Effector memory CD4-positive, alpha-beta T cell (primary cell): ENCODE data around the gene WDR45B.
"Not testable (repeated sequence)": the region's sequence is repeated elsewhere in the genome, so short reads cannot be mapped to it uniquely, and the experiment has no call there.

Experiments
- DNase-seq, 3 donors: peaks; one replicate each; pipeline ENCODE4 v3.0.0-alpha.2; 2020
- H3K27ac ChIP-seq: 2 replicates; pipeline ENCODE4 v1.7.0; 2013; ENCODE audit warnings: mild to moderate bottlenecking, low read length, moderate library complexity; ENCODE audit not compliant: insufficient read depth, poor library complexity, severe bottlenecking
- H3K27me3 ChIP-seq: replicated peaks from 2 replicates; pipeline ENCODE4 v1.7.0; 2013; ENCODE audit warnings: mild to moderate bottlenecking, low read length; ENCODE audit not compliant: insufficient read depth, control insufficient read depth, poor library complexity, severe bottlenecking
- H3K36me3 ChIP-seq: 2 replicates; pipeline ENCODE4 v1.7.0; 2013; ENCODE audit warnings: mild to moderate bottlenecking, low read length, moderate library complexity; ENCODE audit not compliant: control insufficient read depth, insufficient read depth
- H3K4me1 ChIP-seq: 2 replicates; pipeline ENCODE4 v1.7.0; 2013; ENCODE audit warnings: low read length, mild to moderate bottlenecking; ENCODE audit not compliant: control insufficient read depth, insufficient read depth, poor library complexity, severe bottlenecking
- H3K4me3 ChIP-seq: 2 replicates; pipeline ENCODE4 v1.7.0; 2013; ENCODE audit warnings: low read length, low read depth, mild to moderate bottlenecking; ENCODE audit not compliant: insufficient read depth, poor library complexity, severe bottlenecking
- H3K9me3 ChIP-seq: 2 replicates; pipeline ENCODE4 v1.7.0; 2013; ENCODE audit warnings: mild to moderate bottlenecking, low read length, moderate library complexity; ENCODE audit not compliant: control insufficient read depth

The WDR45B gene

DNA sequence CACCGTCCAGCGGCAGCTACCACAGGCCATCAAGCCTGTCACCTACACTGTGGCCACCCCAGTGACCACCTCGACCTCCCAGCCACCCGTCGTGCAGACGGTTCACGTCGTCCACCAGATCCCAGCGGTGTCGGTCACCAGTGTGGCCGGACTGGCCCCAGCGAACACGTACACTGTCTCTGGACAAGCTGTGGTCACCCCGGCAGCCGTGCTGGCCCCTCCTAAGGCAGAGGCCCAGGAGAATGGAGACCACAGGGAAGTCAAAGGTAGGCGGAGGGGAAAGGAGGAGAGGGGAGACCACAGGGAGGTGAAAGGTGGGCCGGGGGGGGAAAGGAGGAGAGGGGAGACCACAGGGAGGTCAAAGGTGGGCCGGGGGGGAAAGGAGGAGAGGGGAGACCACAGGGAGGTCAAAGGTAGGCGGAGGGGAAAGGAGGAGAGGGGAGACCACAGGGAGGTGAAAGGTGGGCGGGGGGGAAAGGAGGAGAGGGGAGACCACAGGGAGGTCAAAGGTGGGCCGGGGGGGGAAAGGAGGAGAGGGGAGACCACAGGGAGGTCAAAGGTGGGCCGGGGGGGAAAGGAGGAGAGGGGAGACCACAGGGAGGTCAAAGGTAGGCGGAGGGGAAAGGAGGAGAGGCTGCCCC is 62.2 kb downstream of the WDR45B start:
- H3K27me3 ChIP-seq, H3K9me3 ChIP-seq, H3K4me3 ChIP-seq, H3K27ac ChIP-seq, DNase-seq, H3K4me1 ChIP-seq: not testable (repeated sequence)
- peaks cover 25% of the 10 kb centered on the region for H3K36me3 ChIP-seq

DNA sequence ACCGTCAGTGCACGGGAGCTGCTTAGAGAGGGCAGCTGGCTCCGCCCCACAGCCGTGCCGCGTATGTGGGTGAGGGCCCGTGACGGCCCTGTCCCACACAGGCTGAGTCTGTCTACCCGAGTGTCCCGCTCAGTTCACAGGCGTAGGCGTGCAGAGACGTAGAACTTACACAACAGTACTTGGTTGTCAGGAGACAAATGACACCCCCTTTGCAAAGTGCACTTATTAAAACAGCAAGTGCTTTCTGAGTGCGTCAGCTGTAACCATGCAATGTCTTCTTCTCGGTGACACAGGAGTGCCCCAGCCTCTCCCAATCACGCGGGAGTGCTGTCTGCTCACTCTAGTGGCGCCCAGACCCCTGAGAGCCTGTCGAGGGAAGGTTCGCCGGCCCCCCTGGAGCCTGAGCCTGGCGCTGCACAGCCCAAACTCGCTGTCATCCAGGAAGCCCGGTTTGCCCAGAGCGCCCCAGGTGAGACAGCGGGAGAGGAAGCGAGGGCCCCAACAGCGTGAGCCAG is 64.5 kb downstream of the WDR45B start:
- Histone ChIP-seq H3K4me1 (no peaks in the 10 kb centered on the region), H3K4me3 (no peak overlapping the region), H3K27me3 (no peaks in the 10 kb centered on the region), H3K27ac (no peak overlapping the region), H3K9me3 (no peaks in the 10 kb centered on the region), H3K36me3 (peaks cover 28% of the 10 kb centered on the region)
- peak in 1 of 3 donors; percentile 20 for DNase-seq

DNA sequence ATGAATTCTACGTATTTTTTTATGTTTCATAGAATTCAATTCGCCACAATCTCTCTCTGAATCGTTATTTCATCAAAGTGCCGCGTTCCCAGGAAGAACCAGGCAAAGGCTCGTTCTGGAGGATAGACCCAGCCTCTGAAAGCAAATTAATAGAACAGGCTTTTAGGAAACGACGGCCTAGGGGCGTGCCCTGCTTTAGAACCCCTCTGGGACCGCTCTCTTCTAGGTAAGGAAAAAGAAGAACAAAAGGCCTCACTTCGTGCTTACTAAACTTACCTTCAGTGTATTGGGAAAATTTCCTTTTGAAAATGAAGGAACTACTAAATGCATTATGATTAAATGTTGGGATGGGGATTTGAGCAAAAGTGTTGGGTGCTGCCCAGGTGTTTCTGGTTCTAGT is 65.5 kb downstream of the WDR45B start:
- no peaks in the 10 kb centered on the region for H3K9me3 ChIP-seq
- no peak overlapping the region for H3K4me3 ChIP-seq
- H3K27me3 ChIP-seq: no peaks in the 10 kb centered on the region
- peaks cover 30% of the 10 kb centered on the region for H3K36me3 ChIP-seq
- no peaks in the 10 kb centered on the region for H3K4me1 ChIP-seq
- no peak overlapping the region for H3K27ac ChIP-seq
- DNase-seq: no peak

DNA sequence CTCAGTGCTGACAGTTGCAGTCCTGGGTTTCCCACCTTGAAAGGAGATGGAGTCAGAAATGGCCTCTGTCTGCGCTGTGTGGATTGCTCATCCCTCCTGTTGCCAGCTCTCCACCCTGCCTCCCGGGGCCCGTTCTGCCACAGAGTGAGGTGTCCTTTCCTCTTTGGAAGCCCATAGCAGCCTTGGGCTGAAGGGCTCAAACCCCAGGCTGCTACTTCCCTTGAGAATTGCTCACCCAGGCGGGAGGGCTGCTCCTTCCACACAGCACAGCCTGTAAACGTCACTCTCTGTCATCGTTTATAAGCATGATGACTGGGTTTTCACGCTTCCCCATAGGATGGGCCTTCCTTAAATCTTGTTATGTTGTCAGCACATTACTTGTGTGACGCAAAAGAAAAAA is 66.0 kb downstream of the WDR45B start:
- Histone ChIP-seq H3K4me3 (no peak overlapping the region), H3K27ac (no peak overlapping the region), H3K36me3 (peaks cover 27% of the 10 kb centered on the region), H3K4me1 (no peaks in the 10 kb centered on the region), H3K9me3 (no peaks in the 10 kb centered on the region), H3K27me3 (no peaks in the 10 kb centered on the region)
- DNase-seq: no peak

- H3K4me1 ChIP-seq, H3K27me3 ChIP-seq, DNase-seq, H3K4me3 ChIP-seq, H3K27ac ChIP-seq, H3K9me3 ChIP-seq: not testable (repeated sequence)
- H3K36me3 ChIP-seq: peaks cover 28% of the 10 kb centered on the region
These were observed 68.3 kb downstream of the WDR45B start for GRCh38 chr17:82579969-82580368.

GRCh38 chr17:82577300-82577699 is 70.9 kb downstream of the WDR45B start:
- Histone ChIP-seq H3K27ac (no peak overlapping the region), H3K4me3 (no peak overlapping the region), H3K9me3 (no peaks in the 10 kb centered on the region), H3K36me3 (peaks cover 39% of the 10 kb centered on the region), H3K4me1 (no peaks in the 10 kb centered on the region), H3K27me3 (no peaks in the 10 kb centered on the region)
- no peak for DNase-seq

DNA sequence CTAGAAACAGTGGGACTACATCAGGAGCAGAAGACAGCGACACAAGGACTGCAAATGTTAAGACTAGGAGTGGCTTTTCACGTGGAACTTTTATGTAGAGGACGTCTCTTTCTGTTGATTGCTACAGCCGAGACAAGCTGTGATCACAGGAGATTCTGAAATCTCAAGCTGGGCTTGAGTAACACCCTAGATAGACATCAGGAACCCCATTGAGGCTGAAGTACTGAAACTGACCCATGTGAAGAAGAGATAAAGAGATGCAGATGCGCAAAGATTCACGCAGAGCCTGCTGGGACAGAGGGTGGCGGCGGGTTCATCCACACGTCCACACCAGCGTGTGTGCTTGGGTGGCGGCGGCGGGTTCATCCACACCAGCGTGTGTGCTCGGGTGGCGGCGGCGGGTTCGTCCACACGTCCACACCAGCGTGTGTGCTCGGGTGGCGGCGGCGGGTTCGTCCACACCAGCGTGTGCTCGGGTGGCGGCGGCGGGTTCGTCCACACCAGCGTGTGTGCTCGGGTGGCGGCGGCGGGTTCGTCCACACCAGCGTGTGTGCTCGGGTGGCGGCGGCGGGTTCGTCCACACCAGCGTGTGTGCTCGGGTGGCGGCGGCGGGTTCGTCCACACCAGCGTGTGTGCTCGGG is 72.5 kb downstream of the WDR45B start:
- DNase-seq, H3K27me3 ChIP-seq, H3K4me1 ChIP-seq, H3K9me3 ChIP-seq, H3K4me3 ChIP-seq, H3K27ac ChIP-seq: not testable (repeated sequence)
- peaks cover 50% of the 10 kb centered on the region for H3K36me3 ChIP-seq

GRCh38 chr17:82574041-82574440 is 74.2 kb downstream of the WDR45B start:
- DNase-seq: no peak
- Histone ChIP-seq H3K4me3 (no peak overlapping the region), H3K4me1 (no peaks in the 10 kb centered on the region), H3K27me3 (no peaks in the 10 kb centered on the region), H3K9me3 (no peaks in the 10 kb centered on the region), H3K27ac (no peak overlapping the region), H3K36me3 (peaks cover 61% of the 10 kb centered on the region)

DNA sequence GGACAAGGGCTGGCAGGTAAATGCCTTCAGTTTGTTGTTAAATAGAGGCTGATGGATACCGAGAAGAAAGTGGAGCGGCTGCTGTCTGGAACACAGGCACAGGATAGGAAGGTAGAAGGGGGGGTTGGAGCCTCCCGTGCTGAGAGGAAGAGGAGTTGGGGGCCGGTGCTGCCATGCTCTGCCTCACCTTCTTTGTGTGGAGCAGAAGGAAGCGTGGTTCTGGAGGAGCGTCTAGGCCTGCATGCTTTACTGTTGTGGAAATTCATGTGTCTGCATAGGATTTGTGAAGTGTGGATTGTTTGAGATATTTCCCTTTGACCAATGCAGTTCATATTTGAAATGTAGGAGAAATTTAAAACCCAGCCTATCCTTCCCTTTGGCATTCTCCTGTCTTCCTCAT is 76.4 kb downstream of the WDR45B start:
- no peaks in the 10 kb centered on the region for H3K27me3 ChIP-seq

GRCh38 chr17:82570277-82570676 is 78.0 kb downstream of the WDR45B start:
- Histone ChIP-seq H3K27me3 (no peaks in the 10 kb centered on the region), H3K27ac (no peak overlapping the region), H3K9me3 (no peaks in the 10 kb centered on the region), H3K4me3 (no peak overlapping the region), H3K36me3 (peaks cover 72% of the 10 kb centered on the region), H3K4me1 (no peaks in the 10 kb centered on the region)
- DNase-seq: no peak

More for the DNA sequence above, 76.4 kb downstream of the WDR45B start:
- Histone ChIP-seq H3K4me1 (no peaks in the 10 kb centered on the region), H3K27ac (no peak overlapping the region), H3K36me3 (peaks cover 68% of the 10 kb centered on the region), H3K9me3 (no peaks in the 10 kb centered on the region), H3K4me3 (no peak overlapping the region)
- DNase-seq: no peak
